Measurements from ENCODE around the gene KIF9. TPM values are rescaled to one million over a fixed set of nuclear protein-coding genes. Genes with fewer than 3 reads are reported as not detected.

KIF9 gene
- total RNA-seq, 1 experiment from 2014 or later, result 8.9 TPM

DNA sequence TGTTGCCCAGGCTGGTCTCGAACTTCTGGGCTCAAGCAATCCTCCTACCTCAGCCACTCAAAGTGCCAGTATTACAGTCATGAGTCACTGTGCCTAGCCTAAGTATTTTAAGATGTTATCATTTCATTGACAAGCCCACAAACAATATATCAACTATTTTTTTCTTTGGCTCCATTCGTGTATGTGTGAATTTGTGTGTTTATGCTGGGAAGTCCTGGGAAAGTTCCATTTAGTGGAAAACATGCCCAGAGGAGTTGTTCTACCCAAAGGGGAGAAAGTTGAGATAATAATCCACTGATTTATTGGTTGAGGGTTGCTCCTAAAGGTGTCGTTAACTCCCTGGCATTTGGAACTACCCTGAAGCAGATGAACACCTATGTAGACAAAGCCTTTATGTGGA, 58.8 kb downstream of the KIF9 start:
- POLR2A ChIA-PET, result no interaction called here
- TF ChIP-seq, protein P1, sequence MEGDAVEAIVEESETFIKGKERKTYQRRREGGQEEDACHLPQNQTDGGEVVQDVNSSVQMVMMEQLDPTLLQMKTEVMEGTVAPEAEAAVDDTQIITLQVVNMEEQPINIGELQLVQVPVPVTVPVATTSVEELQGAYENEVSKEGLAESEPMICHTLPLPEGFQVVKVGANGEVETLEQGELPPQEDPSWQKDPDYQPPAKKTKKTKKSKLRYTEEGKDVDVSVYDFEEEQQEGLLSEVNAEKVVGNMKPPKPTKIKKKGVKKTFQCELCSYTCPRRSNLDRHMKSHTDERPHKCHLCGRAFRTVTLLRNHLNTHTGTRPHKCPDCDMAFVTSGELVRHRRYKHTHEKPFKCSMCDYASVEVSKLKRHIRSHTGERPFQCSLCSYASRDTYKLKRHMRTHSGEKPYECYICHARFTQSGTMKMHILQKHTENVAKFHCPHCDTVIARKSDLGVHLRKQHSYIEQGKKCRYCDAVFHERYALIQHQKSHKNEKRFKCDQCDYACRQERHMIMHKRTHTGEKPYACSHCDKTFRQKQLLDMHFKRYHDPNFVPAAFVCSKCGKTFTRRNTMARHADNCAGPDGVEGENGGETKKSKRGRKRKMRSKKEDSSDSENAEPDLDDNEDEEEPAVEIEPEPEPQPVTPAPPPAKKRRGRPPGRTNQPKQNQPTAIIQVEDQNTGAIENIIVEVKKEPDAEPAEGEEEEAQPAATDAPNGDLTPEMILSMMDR (IDR thresholded peaks at IDR 0.05), result no peak
- TF ChIP-seq SIN3A (IDR thresholded peaks at IDR 0.05; ENCODE audit: borderline replicate concordance, insufficient read depth, low read depth, low read length) (no peak), POLR2AphosphoS5 (IDR thresholded peaks at IDR 0.05; ENCODE audit: low read depth, low read length) (no peak), TCF7L2 (IDR thresholded peaks at IDR 0.05; ENCODE audit: low read depth, low read length) (no peak)
- TF ChIP-seq, protein P2, sequence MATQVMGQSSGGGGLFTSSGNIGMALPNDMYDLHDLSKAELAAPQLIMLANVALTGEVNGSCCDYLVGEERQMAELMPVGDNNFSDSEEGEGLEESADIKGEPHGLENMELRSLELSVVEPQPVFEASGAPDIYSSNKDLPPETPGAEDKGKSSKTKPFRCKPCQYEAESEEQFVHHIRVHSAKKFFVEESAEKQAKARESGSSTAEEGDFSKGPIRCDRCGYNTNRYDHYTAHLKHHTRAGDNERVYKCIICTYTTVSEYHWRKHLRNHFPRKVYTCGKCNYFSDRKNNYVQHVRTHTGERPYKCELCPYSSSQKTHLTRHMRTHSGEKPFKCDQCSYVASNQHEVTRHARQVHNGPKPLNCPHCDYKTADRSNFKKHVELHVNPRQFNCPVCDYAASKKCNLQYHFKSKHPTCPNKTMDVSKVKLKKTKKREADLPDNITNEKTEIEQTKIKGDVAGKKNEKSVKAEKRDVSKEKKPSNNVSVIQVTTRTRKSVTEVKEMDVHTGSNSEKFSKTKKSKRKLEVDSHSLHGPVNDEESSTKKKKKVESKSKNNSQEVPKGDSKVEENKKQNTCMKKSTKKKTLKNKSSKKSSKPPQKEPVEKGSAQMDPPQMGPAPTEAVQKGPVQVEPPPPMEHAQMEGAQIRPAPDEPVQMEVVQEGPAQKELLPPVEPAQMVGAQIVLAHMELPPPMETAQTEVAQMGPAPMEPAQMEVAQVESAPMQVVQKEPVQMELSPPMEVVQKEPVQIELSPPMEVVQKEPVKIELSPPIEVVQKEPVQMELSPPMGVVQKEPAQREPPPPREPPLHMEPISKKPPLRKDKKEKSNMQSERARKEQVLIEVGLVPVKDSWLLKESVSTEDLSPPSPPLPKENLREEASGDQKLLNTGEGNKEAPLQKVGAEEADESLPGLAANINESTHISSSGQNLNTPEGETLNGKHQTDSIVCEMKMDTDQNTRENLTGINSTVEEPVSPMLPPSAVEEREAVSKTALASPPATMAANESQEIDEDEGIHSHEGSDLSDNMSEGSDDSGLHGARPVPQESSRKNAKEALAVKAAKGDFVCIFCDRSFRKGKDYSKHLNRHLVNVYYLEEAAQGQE (IDR thresholded peaks at IDR 0.05; ENCODE audit: insufficient read depth in 1 of 2, low read depth in 2 of 2, low read length in 1 of 2), result no peak
- H3K27me3 ChIP-seq (ENCODE audit: control insufficient read depth, insufficient read depth, low read length), result no peaks in the 10 kb centered on the region

DNA sequence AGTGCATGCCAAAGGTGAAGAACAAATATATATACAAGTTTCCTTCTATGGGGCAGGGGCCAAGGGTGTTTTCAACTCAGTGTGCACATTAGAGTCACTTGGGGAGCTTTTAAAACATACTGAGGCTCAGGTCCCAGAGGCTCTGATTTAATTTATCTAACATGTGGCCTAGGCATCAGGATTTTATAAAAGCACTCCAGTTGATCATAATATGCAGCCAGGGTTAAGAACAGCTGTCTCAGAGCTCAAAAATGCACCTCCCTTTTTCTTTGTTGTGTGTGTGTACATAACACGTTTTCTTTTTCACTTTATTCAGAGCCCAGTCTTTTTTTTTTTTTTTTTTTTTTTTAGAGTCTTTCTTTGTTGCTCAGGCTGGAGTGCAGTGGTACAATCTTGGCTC, 60.8 kb downstream of the KIF9 start:
- no peak for ATAC-seq
- CTCF ChIA-PET, result no interaction called here
- no peak overlapping the region for H3K27ac ChIP-seq (ENCODE audit: low read length)
- TF ChIP-seq TCF7L2 (IDR thresholded peaks at IDR 0.05; ENCODE audit: low read depth, low read length) (no peak), SIN3A (IDR thresholded peaks at IDR 0.05; ENCODE audit: borderline replicate concordance, insufficient read depth, low read depth, low read length) (no peak), POLR2AphosphoS5 (IDR thresholded peaks at IDR 0.05; ENCODE audit: low read depth, low read length) (no peak)
- TF ChIP-seq, protein P2 (IDR thresholded peaks at IDR 0.05; ENCODE audit: insufficient read depth in 1 of 2, low read depth in 2 of 2, low read length in 1 of 2), result no peak
- TF ChIP-seq, protein P1 (IDR thresholded peaks at IDR 0.05), result no peak
- no peaks in the 10 kb centered on the region for H3K27me3 ChIP-seq (ENCODE audit: control insufficient read depth, insufficient read depth, low read length)
- H3K36me3 ChIP-seq (ENCODE audit: control insufficient read depth, insufficient read depth, low read length), result no peaks in the 10 kb centered on the region
- H3K4me3 ChIP-seq (ENCODE audit: low read depth in 2 of 2, low read length in 2 of 2), result no peak overlapping the region
- POLR2A ChIA-PET, result no interaction called here
- no peaks in the 10 kb centered on the region for H3K4me1 ChIP-seq (ENCODE audit: control insufficient read depth, insufficient read depth, low read length)
- DNase-seq (ENCODE audit: low read depth, low spot score), result no peak
- intact Hi-C loops (cut with micrococcal nuclease; ENCODE audit: unreplicated experiment) (no loop called here), in situ Hi-C loops (cut with HindIII; ENCODE audit: low pct_unique_long_range_greater_than_20kb, low sequenced_read_pairs) (no loop called here)
- no TSS peak for BruUV-seq (replicated peaks)
- H3K9me3 ChIP-seq (ENCODE audit: control insufficient read depth, insufficient read depth, low read depth, low read length), result no peaks in the 10 kb centered on the region

More for the DNA sequence above, 58.8 kb downstream of the KIF9 start:
- no peaks in the 10 kb centered on the region for H3K4me1 ChIP-seq (ENCODE audit: control insufficient read depth, insufficient read depth, low read length)
- H3K9me3 ChIP-seq (ENCODE audit: control insufficient read depth, insufficient read depth, low read depth, low read length), result no peaks in the 10 kb centered on the region
- in situ Hi-C loops (cut with HindIII; ENCODE audit: low pct_unique_long_range_greater_than_20kb, low sequenced_read_pairs), result no loop called here
- no peak overlapping the region for H3K4me3 ChIP-seq (ENCODE audit: low read depth in 2 of 2, low read length in 2 of 2)
- H3K36me3 ChIP-seq (ENCODE audit: control insufficient read depth, insufficient read depth, low read length), result no peaks in the 10 kb centered on the region
- CTCF ChIA-PET, result no interaction called here
- H3K27ac ChIP-seq (ENCODE audit: low read length), result no peak overlapping the region
- intact Hi-C loops (cut with micrococcal nuclease; ENCODE audit: unreplicated experiment), result no loop called here
- ATAC-seq (no peak), DNase-seq (ENCODE audit: low read depth, low spot score) (no peak)
- BruUV-seq (replicated peaks), result no TSS peak
